ENCODE measurements around the gene PPP1R14B.

The PPP1R14B gene

GRCh38 chr11:64263021-64263946 is 16.5 kb upstream of the PPP1R14B start:
- TF ChIP-seq CTCF (IDR thresholded peaks at IDR 0.05; ENCODE audit: extremely low read depth, missing control alignments), result no peak
- no peak for DNase-seq (ENCODE audit: low spot score)

- no peak for TF ChIP-seq CTCF (IDR thresholded peaks at IDR 0.05; ENCODE audit: extremely low read depth, missing control alignments)
- DNase-seq (ENCODE audit: low spot score), result no peak
Observed at GRCh38 chr11:64262271-64263002, 15.7 kb upstream of the PPP1R14B start.

- TF ChIP-seq CTCF (IDR thresholded peaks at IDR 0.05; ENCODE audit: extremely low read depth, missing control alignments), result no peak
- no peak for DNase-seq (ENCODE audit: low spot score)
Observed at GRCh38 chr11:64261556-64262080, 14.9 kb upstream of the PPP1R14B start.

- no peak for TF ChIP-seq CTCF (IDR thresholded peaks at IDR 0.05; ENCODE audit: extremely low read depth, missing control alignments)
- DNase-seq (ENCODE audit: low spot score), result peak; percentile 66
Observed at GRCh38 chr11:64260147-64260708, 13.5 kb upstream of the PPP1R14B start.

GRCh38 chr11:64259533-64260067 is 12.9 kb upstream of the PPP1R14B start:
- peak; percentile 66 for DNase-seq (ENCODE audit: low spot score)
- no peak for TF ChIP-seq CTCF (IDR thresholded peaks at IDR 0.05; ENCODE audit: extremely low read depth, missing control alignments)

- TF ChIP-seq CTCF (IDR thresholded peaks at IDR 0.05; ENCODE audit: extremely low read depth, missing control alignments), result no peak
- no peak for DNase-seq (ENCODE audit: low spot score)
Observed at GRCh38 chr11:64258946-64259532, 12.3 kb upstream of the PPP1R14B start.
